ENCODE results near the gene SCN7A. TPM values are rescaled to one million over a fixed set of nuclear protein-coding genes. Genes with fewer than 3 reads are reported as not detected.

The SCN7A gene
- total RNA-seq, 1 donor from 2014 or later: 0.11 TPM

DNA sequence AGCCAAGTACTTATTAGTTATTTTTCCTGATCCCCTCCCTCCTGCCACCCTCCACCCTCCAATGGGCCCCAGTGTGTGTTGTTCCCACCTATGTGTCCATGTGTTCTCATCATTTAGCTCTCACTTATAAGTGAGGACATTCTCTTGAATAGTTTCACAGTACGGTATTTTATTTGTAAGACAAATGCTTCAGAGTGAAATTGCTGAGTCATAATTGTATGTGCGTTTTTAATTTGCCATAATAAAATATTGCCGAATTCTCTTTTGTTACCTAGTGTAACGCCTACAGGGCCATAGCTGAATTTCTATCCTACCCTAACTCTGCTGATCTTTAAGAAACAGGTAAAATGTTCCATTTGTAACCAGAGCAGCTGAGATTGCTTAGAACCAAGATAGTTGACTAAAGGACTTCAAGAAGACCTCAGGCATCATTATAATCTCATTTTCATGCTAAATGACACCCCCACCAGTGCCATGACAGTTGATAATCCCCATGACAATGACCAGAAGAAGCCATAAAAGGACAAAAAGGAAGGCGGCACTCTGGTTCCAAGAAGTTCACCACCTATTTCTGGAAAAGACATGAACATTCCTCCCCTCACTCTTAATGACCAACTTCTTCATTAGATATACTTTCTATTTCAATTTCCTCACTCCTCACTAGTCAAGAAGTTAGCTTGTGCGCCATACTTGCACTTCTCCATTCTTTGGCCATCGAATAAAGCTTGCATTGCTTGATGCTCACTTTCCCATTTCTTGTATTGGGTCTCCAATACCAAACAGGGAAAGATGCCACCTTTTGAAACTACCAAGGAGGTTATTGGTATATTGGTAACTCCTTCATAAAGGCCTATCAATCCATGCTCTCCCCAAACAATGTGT, 136.7 kb downstream of the SCN7A start:
- DNase-seq (ENCODE audit: extremely low spot score, unreplicated experiment): no peak
- H3K27me3 Mint-ChIP-seq (ENCODE audit: unreplicated experiment): no peaks in the 10 kb centered on the region
- H3K4me3 Mint-ChIP-seq (ENCODE audit: unreplicated experiment): no peak overlapping the region
- H3K36me3 Mint-ChIP-seq (ENCODE audit: unreplicated experiment): peaks cover 2% of the 10 kb centered on the region
- no peaks in the 10 kb centered on the region for H3K9me3 Mint-ChIP-seq (ENCODE audit: unreplicated experiment)
- no peak overlapping the region for H3K27ac Mint-ChIP-seq (ENCODE audit: unreplicated experiment)
- TF ChIP-seq, protein P1, sequence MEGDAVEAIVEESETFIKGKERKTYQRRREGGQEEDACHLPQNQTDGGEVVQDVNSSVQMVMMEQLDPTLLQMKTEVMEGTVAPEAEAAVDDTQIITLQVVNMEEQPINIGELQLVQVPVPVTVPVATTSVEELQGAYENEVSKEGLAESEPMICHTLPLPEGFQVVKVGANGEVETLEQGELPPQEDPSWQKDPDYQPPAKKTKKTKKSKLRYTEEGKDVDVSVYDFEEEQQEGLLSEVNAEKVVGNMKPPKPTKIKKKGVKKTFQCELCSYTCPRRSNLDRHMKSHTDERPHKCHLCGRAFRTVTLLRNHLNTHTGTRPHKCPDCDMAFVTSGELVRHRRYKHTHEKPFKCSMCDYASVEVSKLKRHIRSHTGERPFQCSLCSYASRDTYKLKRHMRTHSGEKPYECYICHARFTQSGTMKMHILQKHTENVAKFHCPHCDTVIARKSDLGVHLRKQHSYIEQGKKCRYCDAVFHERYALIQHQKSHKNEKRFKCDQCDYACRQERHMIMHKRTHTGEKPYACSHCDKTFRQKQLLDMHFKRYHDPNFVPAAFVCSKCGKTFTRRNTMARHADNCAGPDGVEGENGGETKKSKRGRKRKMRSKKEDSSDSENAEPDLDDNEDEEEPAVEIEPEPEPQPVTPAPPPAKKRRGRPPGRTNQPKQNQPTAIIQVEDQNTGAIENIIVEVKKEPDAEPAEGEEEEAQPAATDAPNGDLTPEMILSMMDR (IDR thresholded peaks at IDR 0.05): no peak
- peaks cover 19% of the 10 kb centered on the region for H3K4me1 Mint-ChIP-seq (ENCODE audit: unreplicated experiment)

Other genes starting within 250 kb of the SCN7A start
- gene SCN9A, start 118.3 kb downstream of the SCN7A start, total RNA-seq: 6.6 and 6.8 TPM in 2 replicates